Esophagus mucosa (tissue), 1 donor: ENCODE results near the gene CIAO2B. TPM values are rescaled to one million over a fixed set of nuclear protein-coding genes. Genes with fewer than 3 reads are reported as not detected.

ENCODE experiments used
- ATAC-seq: fragments of 200-7000 bp; cut with Tn5 transposase; one replicate; pipeline ENCODE4 v1.9.1; 2020
- total RNA-seq: library from RNA; stranded (reverse); gene quantifications from one replicate; pipeline ENCODE4 v1.2.4, GENCODE V29; 2023
- donor health status: DM: yes; HTN: yes; CAD: no.

The CIAO2B gene
- total RNA-seq, 1 donor from 2014 or later = 125 TPM

- ATAC-seq = no peak
These were observed 14.5 kb downstream of the CIAO2B start for GRCh38 chr16:66919569-66920298.

- ATAC-seq = peak; percentile 9
These were observed 15.2 kb downstream of the CIAO2B start, which contains the start of gene CDH16 for GRCh38 chr16:66918803-66919568. TSS of gene CDH16 (minus strand) at chr16:66918885. CDS start at chr16:66918065, 820 bp downstream.

GRCh38 chr16:66918355-66918754 lies 15.8 kb downstream of the CIAO2B start:
- no peak for ATAC-seq

DNA sequence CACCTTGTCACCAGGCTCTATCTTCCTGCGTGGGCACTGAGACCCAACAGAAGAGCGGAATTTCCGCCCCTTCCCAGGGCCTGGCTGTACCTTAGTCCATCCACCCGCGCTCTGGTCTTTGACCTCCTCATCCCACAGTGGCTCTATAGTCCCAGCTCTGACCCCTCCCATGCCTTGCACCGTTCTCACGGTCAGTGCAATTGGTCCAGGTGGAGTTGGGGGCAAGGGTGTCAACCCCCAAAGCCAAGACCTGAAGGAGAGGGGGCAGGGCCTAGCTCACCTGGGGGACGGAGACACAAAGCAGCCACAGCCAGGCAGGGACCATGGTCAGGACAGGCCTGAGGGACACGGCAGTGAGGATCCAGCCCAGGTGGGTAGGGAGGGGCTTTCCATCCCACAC lies 16.5 kb downstream of the CIAO2B start:
- ATAC-seq = no peak

- ATAC-seq = no peak
These were observed 17.7 kb downstream of the CIAO2B start for GRCh38 chr16:66916518-66916917.

- no peak for ATAC-seq
These were observed 19.2 kb downstream of the CIAO2B start for GRCh38 chr16:66915041-66915440.

DNA sequence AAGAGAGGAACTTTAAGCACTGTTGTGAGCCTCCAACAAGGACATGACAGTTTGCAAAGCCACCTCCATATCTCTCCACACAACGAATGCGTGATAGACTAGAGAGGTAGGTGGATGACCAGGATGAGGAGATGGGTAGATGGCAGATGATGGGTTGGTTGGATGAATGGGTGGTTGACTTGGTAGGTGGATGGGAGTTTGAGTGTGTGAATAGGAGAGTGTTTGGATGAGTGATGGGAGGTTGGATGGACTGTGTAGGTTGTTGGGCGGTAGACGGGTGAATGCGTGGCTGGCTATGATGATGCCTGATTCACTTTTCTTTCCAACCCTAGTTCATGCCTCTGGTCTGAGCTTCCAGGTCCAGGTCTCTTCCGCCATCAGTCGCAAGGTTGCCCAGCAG lies 19.7 kb downstream of the CIAO2B start:
- ATAC-seq = no peak

- ATAC-seq = no peak
These were observed 20.5 kb downstream of the CIAO2B start for GRCh38 chr16:66913711-66914110.

- no peak for ATAC-seq
These were observed 21.1 kb downstream of the CIAO2B start for GRCh38 chr16:66913081-66913480.

DNA sequence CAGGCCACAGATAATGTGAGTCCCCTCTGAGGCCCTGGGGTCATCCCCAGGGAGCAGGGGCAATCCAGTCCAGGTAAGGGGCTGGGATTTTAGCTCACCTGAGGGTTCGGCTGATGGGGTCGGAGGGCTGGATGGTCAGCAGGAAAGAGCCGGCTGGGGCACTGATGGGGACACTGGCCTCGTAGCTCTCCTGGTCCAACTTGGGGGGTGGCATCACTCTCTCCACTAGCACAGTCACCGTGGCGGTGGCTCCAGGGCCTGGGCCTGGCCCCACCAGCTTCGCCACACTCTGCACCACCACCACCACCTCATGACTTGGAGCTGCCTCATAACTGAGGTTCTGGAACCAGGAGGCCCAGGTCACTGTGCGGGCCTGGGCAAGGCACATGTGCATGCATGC lies 22.4 kb downstream of the CIAO2B start:
- ATAC-seq = no peak

DNA sequence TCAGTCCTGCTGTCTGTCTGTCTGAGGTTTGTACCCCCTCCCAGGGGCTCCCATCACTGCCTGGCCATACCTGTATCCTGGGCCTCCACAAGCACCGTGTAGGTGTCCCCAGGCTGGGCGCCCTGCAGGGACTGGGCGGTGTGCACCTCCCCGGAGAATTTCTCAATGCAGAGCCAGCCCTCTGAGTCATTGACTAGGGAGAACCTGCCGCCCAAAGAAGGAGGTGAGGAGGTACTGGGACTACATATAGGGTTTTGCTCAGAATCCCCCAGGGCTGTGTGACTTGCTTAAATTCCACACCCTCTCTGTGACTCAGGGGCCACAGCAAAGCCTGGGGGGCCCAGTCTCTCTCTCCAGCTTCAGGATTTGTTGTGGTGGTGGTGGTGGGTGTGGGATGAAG lies 23.1 kb downstream of the CIAO2B start:
- ATAC-seq = peak; percentile 88

GRCh38 chr16:66910175-66910940 lies 23.8 kb downstream of the CIAO2B start:
- no peak for ATAC-seq

DNA sequence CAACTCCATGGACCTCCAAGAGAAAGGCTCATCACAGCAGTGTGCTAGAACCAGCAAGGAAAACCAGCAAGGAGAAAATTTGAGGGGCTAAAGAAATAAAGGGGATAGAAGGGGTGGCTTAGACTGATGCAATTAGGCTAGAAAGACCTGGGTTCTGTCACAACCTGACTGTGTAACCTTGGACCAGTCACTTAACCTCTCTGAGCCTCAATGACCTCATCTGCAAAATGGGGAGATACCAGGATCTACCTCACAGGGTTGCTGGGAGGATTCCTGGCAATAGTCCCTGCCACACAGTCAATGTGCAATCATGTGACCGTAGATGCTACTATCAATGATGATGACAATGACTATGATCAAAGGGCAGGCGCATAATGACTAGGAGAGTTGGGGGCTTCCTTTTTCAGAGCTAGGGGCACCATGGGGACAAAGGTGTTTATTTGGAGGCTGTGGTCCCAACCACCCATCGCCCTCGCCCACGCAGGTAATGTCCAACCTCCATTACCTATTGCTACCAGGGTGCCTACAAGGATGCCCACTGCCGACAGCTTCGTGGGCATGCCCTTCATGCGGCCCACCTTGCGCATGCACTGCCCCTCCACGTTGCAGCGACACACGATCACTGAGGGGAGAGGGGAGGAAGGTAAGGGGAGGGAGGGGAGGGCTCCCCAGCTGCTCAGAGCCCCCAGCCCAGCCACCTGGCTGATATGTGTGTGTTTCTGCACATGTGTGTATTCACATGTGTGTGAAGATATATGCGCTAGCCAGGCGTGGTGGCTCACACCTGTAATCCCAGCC lies 25.2 kb downstream of the CIAO2B start:
- no peak for ATAC-seq

- no peak for ATAC-seq
These were observed 26.1 kb downstream of the CIAO2B start for GRCh38 chr16:66908116-66908515.

DNA sequence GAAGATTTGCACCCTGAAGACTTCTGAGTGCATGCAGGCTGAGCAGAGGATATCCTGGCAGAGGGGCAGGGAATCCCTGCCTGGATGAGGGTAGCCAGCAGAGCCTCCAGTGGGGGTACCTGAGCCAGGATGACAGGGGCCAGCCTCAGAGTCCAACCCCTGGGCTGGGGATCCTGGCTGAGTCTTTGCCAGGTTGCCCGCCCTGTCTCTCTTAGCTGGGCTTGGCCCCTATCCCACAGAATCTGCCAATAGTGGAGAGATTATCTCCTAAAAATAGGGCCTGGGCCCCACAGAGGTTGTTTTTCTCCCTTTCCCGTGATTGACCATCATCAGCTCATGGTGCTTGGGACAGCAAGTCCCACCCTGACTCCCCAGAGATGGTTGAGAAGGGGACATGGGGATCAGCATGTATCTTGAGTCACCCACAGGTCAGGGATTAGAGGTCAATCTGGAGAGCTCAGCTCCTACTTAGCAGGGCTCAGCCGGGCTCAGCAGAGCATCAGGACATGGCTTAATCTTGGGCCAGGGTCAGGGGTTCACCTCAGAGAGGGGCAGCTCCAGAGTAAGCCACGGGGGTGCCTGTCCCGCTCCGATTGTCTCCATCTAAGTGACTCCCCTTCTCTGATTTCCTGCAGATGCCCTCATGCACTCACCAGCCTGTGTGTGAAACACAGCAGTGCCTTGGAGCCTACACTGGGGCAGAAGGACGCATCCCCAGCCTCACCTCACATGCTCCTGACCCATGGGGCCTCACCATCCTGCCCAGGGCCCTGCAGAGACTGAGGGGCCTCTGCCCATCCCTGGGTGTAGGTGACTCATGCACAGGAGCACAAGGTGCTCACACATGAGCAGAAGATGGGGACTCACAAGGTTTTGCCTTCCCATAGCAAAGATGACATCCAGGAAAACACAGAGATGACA lies 27.0 kb downstream of the CIAO2B start:
- no peak for ATAC-seq

GRCh38 chr16:66905633-66906539 lies 28.3 kb downstream of the CIAO2B start:
- ATAC-seq = peak; percentile 73

DNA sequence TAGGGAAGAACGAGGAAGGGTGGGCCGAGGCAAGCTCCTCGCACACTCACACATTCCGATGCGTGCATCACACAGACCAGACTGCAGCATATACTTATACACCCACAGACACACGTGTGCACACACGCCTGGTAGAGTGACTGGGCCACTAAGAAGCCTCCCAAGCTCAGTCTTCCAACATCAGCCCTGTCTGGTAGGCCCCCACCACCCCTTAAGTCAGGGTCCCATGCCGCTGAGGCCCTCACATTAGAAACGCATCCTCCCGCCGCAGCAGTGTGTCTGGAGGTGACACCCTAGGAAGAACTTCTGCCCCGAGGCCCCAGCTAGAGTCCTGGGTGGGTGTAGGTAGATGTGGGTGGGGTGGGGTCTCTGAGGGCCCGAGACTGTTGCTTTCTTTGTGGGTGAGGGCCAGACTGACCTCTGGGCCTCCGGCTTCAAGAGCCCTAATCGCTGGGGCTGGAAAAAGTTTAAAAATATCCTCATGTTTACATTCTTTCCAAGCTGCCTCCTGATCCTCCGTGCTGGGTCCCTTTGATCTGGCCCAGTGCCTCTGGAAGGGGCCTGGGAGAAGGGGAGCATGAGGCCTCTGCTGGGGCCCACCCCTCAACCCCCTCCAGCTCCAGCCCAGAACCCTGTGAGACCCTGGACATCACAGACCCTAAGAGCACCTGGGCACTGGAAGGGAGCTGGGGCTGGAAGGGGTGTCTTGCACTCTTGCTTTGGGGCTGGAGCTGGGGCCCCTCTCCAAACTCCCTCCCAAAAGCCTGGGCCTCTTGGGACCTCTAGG lies 29.2 kb downstream of the CIAO2B start:
- ATAC-seq = peak; percentile 49

- no peak for ATAC-seq
These were observed 29.8 kb downstream of the CIAO2B start for GRCh38 chr16:66904428-66904845.
